ENCODE measurements around the gene ZCCHC3. TPM values are rescaled to one million over a fixed set of nuclear protein-coding genes. Genes with fewer than 3 reads are reported as not detected.

The ZCCHC3 gene
- total RNA-seq, 1 donor = 11.6 TPM

DNA sequence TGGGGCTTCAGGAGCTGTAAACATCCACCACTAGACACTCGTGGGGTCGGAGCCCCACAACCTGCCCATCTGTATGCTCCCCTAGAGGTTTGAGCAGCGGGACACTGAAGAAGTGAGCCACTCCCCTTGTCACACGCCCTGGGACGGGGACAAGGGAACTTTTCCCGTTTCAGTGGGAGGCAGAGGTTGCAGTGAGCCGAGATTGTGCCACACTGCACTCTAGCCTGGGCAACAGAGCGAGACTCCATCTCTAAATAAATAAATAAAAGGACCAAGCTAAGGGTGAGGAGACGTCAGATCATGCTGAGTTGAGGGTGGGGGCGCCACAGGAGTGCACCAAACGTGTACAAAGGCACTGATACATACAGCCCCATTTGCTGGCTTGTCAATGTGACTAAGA lies 8.4 kb downstream of the ZCCHC3 start:
- no peak overlapping the region for H3K4me3 ChIP-seq (ENCODE audit: low read depth, low read length)
- TF ChIP-seq, protein P1, sequence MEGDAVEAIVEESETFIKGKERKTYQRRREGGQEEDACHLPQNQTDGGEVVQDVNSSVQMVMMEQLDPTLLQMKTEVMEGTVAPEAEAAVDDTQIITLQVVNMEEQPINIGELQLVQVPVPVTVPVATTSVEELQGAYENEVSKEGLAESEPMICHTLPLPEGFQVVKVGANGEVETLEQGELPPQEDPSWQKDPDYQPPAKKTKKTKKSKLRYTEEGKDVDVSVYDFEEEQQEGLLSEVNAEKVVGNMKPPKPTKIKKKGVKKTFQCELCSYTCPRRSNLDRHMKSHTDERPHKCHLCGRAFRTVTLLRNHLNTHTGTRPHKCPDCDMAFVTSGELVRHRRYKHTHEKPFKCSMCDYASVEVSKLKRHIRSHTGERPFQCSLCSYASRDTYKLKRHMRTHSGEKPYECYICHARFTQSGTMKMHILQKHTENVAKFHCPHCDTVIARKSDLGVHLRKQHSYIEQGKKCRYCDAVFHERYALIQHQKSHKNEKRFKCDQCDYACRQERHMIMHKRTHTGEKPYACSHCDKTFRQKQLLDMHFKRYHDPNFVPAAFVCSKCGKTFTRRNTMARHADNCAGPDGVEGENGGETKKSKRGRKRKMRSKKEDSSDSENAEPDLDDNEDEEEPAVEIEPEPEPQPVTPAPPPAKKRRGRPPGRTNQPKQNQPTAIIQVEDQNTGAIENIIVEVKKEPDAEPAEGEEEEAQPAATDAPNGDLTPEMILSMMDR (IDR thresholded peaks at IDR 0.05; ENCODE audit: insufficient read depth, low read length) = no peak
- no peak for DNase-seq (ENCODE audit: low read depth)

DNA sequence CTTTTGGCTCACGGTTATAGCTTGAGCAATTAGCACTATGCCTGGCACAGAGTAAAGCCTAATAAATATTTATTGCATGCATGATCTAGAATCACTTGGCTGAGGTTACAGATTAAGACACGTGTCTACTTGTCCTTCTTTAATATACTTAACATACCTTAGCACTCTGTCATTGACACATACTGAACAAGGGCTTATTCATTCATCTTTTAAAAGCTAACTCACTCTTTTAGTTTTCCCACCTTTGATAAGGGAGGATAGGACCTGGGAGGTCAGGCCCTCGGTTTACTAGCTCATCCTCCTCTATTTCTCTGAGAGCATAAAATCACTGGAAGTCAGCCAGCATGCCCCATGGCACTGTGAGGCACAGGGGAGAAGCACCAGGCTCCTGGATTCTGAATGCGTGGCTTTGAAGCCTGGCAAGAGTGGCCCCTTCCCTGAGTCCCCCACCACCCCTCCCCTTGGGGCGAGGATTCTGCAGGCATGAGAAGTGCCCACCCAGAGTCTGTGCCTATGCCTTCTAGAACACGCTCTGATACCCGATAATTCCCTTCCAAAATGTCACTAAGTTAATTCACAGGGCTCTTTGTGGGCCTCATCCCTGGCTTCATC lies 11.2 kb downstream of the ZCCHC3 start:
- DNase-seq (ENCODE audit: low read depth) = no peak
- TF ChIP-seq, protein P1 (IDR thresholded peaks at IDR 0.05; ENCODE audit: insufficient read depth, low read length) = no peak
- no peak overlapping the region for H3K4me3 ChIP-seq (ENCODE audit: low read depth, low read length)

DNA sequence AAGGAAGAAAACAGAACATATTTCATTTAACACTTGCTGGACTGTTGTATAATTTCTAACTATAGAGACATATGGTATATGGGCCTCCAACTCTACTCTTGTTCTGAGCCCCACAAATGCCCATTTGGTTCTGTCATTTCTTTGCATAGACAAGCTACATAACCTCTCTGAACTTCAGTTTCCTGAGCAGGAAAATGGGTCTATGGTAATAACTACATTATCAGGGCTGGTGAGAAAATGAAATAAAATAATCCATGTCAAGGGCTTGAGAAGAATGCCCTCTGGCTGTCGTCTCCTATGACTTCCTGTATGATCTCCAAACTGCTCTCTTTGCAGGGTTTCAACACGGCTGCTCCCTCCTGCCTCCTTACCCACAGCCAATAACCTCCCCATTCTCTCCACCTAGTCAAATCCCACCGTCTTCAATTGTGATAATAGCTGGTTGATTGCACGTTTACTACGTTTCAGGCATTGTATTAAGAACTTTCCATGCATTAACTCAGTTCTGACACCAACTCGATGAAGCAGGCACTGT lies 12.0 kb downstream of the ZCCHC3 start:
- TF ChIP-seq, protein P1 (IDR thresholded peaks at IDR 0.05; ENCODE audit: insufficient read depth, low read length) = no peak
- peak; percentile 49 for DNase-seq (ENCODE audit: low read depth)
- H3K4me3 ChIP-seq (ENCODE audit: low read depth, low read length) = peak overlapping the region; percentile 58

DNA sequence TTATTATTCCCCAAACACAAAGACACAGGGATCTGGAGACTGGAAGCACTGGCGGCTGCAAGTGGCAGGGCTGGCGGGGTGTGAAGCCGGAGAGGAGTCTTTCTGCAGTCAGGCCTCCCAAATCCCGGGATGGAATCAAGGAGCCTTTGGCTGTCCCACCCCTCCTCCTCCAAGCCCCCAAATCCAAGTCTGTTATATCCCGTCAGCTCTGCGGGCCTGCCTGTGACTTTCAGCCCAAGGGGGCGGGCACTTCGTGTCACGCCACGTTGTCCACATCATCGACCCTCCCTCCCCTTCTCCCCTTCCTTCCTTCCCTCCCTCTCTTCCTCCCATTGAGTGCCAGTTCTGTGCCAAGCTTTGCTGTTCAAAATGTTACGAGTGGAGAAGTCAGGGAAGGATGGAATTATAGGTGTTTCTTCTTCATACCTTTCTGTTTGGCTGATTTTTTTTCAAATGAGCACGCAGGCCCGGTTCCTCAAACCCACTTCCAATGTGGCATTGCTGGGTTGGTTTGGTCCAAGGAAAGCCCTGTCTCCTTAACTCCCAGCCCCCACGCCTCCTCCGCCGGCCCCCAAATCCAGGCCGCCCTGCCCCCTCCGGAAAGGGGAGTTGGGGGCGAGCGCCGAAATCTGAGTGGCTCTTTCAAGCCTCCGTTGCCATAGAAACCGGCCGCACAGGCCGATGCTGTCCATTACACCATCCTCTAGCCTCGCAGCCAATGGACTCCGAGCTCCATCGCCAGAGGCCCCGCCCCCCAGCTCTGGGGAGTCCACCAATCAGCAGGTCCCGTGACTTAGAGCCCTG lies 12.7 kb downstream of the ZCCHC3 start:
- TF ChIP-seq, protein P1 (IDR thresholded peaks at IDR 0.05; ENCODE audit: insufficient read depth, low read length) = no peak
- DNase-seq (ENCODE audit: low read depth) = peak; percentile 99
- H3K4me3 ChIP-seq (ENCODE audit: low read depth, low read length) = peak overlapping the region; percentile 58

DNA sequence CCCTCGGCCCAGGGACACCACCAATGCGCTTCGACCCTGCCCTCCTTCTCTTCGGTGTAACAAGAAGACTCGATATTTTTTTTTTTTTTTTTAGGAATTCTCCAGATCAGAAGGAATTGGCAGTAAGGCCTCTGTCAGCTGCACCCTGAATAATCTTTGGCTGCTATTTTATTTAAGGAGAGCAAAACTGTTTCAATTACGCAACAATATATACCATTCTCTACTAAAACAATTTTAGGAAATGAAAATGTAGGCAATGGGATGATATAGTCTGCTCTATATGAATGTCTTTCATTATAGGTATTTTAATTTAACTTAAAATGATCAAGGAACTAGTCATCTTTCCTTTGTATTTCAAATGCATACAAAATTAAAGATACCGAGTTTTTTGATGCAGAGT lies 13.3 kb downstream of the ZCCHC3 start:
- TF ChIP-seq, protein P1 (IDR thresholded peaks at IDR 0.05; ENCODE audit: insufficient read depth, low read length) = no peak
- DNase-seq (ENCODE audit: low read depth) = no peak
- H3K4me3 ChIP-seq (ENCODE audit: low read depth, low read length) = no peak overlapping the region

DNA sequence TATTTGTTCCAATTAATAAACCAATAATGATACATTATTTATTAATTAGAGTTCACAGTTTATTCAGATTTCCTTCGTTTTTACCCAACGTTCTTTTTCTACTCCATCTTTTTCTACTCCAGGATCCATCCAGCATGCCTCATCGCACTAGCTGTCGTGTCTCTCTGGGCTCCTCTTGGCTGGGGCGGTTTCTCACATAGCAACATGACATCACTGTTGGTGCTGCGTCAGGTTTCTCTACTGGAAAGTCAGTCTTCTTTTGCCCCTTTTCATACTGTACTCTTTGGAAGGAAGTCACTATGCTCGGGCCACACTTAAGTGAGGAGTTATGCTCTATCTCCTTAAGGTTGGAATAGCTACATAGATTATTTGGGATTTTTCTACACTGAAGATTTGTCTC lies 14.2 kb downstream of the ZCCHC3 start:
- TF ChIP-seq, protein P1 (IDR thresholded peaks at IDR 0.05; ENCODE audit: insufficient read depth, low read length) = no peak
- H3K4me3 ChIP-seq (ENCODE audit: low read depth, low read length) = no peak overlapping the region
- no peak for DNase-seq (ENCODE audit: low read depth)
